ENCODE data around the gene COMMD1.

The COMMD1 gene

DNA sequence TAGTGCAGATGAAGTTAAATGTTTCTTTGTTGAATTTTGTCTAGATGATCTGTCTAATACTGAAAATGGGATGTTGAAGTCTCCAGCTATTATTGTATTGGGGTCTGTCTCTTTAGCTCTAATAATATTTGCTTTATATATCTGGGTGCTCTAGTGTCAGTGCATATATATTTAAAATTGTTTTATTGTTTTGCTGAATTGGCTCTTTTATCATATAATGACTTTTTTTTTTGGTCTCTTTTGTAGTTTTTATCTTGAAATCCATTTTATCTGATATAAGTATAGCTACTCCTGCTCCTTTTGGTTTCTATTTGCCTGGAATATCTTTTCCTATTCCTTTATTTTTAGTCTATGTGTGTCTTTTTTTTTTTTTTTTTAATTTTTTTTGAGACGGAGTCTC lies 79.2 kb downstream of the COMMD1 start:
- DNase-seq (ENCODE audit: low read depth): no peak
- H3K4me3 ChIP-seq (ENCODE audit: control insufficient read depth, low read depth, low read length): no peak overlapping the region
- TF ChIP-seq CTCF (IDR thresholded peaks at IDR 0.05; ENCODE audit: control insufficient read depth, insufficient read depth, low read depth, low read length, missing control alignments): no peak

- TF ChIP-seq CTCF (IDR thresholded peaks at IDR 0.05; ENCODE audit: control insufficient read depth, insufficient read depth, low read depth, low read length, missing control alignments): no peak
- H3K4me3 ChIP-seq (ENCODE audit: control insufficient read depth, low read depth, low read length): no peak overlapping the region
- no peak for DNase-seq (ENCODE audit: low read depth)
Observed at GRCh38 chr2:61988462-61989366, 83.2 kb downstream of the COMMD1 start.

GRCh38 chr2:61993422-61994024 lies 88.0 kb downstream of the COMMD1 start:
- peak; percentile 79 for TF ChIP-seq CTCF (IDR thresholded peaks at IDR 0.05; ENCODE audit: control insufficient read depth, insufficient read depth, low read depth, low read length, missing control alignments)
- no peak overlapping the region for H3K4me3 ChIP-seq (ENCODE audit: control insufficient read depth, low read depth, low read length)
- DNase-seq (ENCODE audit: low read depth): peak; percentile 33

GRCh38 chr2:61994531-61994930 lies 89.1 kb downstream of the COMMD1 start:
- no peak for TF ChIP-seq CTCF (IDR thresholded peaks at IDR 0.05; ENCODE audit: control insufficient read depth, insufficient read depth, low read depth, low read length, missing control alignments)
- no peak for DNase-seq (ENCODE audit: low read depth)
- H3K4me3 ChIP-seq (ENCODE audit: control insufficient read depth, low read depth, low read length): no peak overlapping the region

DNA sequence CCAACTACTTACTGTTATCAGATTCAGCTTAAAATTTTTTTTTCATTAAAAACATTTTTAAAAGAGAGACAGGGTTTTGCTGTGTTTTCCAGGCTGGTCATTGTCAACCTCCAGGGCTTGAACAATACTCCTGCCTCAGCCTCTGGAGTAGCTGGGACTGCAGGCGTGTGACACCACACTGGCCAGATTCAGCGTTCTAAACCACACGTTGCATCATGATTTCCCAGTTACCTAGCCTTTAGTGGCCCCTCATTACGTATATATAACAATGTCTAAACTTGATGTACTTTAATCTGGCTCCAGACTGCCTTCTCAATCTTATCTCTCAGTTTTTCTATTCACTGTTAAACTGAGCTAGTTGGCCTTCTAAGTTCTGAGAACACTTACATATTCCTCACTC lies 89.6 kb downstream of the COMMD1 start:
- no peak overlapping the region for H3K4me3 ChIP-seq (ENCODE audit: control insufficient read depth, low read depth, low read length)
- no peak for DNase-seq (ENCODE audit: low read depth)
- TF ChIP-seq CTCF (IDR thresholded peaks at IDR 0.05; ENCODE audit: control insufficient read depth, insufficient read depth, low read depth, low read length, missing control alignments): no peak

- H3K4me3 ChIP-seq (ENCODE audit: control insufficient read depth, low read depth, low read length): no peak overlapping the region
- TF ChIP-seq CTCF (IDR thresholded peaks at IDR 0.05; ENCODE audit: control insufficient read depth, insufficient read depth, low read depth, low read length, missing control alignments): no peak
- DNase-seq (ENCODE audit: low read depth): no peak
Observed at GRCh38 chr2:61995515-61995914, 90.0 kb downstream of the COMMD1 start.
